ENCODE results near the gene DGKQ.
"Not testable (repeated sequence)": the region's sequence is repeated elsewhere in the genome, so short reads cannot be mapped to it uniquely, and the experiment has no call there.

Gene DGKQ

GRCh38 chr4:948101-948935 lies 25.1 kb downstream of the DGKQ start:
- FAIRE-seq, result no peak

- no peak for FAIRE-seq
Measured at GRCh38 chr4:947491-947971, 25.8 kb downstream of the DGKQ start.

GRCh38 chr4:946517-947471 lies 26.6 kb downstream of the DGKQ start:
- FAIRE-seq, result no peak

- FAIRE-seq, result no peak
Measured at GRCh38 chr4:946103-946450, 27.3 kb downstream of the DGKQ start.

GRCh38 chr4:945274-946102 lies 27.9 kb downstream of the DGKQ start:
- FAIRE-seq, result no peak

GRCh38 chr4:939508-939907 lies 33.9 kb downstream of the DGKQ start:
- FAIRE-seq, result not testable (repeated sequence)

GRCh38 chr4:932713-933070 lies 40.7 kb downstream of the DGKQ start:
- no peak for FAIRE-seq

- no peak for FAIRE-seq
Measured at GRCh38 chr4:931960-932712, 41.2 kb downstream of the DGKQ start, which contains the start of the genes GAK and TMEM175. GAK (minus strand) TSS chr4:932316; CDS start chr4:932187, 129 bp downstream. TMEM175 (plus strand) TSS chr4:932460; CDS start chr4:947740, 15,280 bp downstream.

GRCh38 chr4:931194-931959 lies 42.0 kb downstream of the DGKQ start:
- no peak for FAIRE-seq

GRCh38 chr4:930827-931193 lies 42.6 kb downstream of the DGKQ start:
- no peak for FAIRE-seq

GRCh38 chr4:930028-930551 lies 43.3 kb downstream of the DGKQ start:
- no peak for FAIRE-seq

- FAIRE-seq, result no peak
Measured at GRCh38 chr4:929096-929765, 44.1 kb downstream of the DGKQ start.

GRCh38 chr4:927566-927965 lies 45.8 kb downstream of the DGKQ start:
- FAIRE-seq, result not testable (repeated sequence)

- FAIRE-seq, result no peak
Measured at GRCh38 chr4:926538-926937, 46.8 kb downstream of the DGKQ start.

GRCh38 chr4:925771-926500 lies 47.4 kb downstream of the DGKQ start:
- no peak for FAIRE-seq

GRCh38 chr4:925171-925570 lies 48.2 kb downstream of the DGKQ start:
- no peak for FAIRE-seq

GRCh38 chr4:924107-925096 lies 49.0 kb downstream of the DGKQ start:
- FAIRE-seq, result no peak

GRCh38 chr4:921830-922331 lies 51.5 kb downstream of the DGKQ start:
- no peak for FAIRE-seq
